Hepatocyte (in vitro differentiated cells): ENCODE results near the gene CMIP.

ENCODE experiments used
- CTCF ChIP-seq: fragments of 200-600 bp; sonication (generic); IDR thresholded peaks from 2 replicates; pipeline ENCODE4 v1.5.1; 2016; ENCODE audit warnings: antibody characterized with exemption, mild to moderate bottlenecking; ENCODE audit not compliant: poor library complexity
- EZH2 ChIP-seq: fragments of 200-600 bp; sonication (generic); IDR thresholded peaks from 2 replicates; pipeline ENCODE4 v1.6.1; 2016; ENCODE audit warnings: antibody characterized with exemption, mild to moderate bottlenecking, borderline replicate concordance
- EZH2phosphoT487 ChIP-seq: fragments of 200-600 bp; sonication (generic); IDR thresholded peaks from one replicate; pipeline ENCODE4 v1.6.1; 2018; ENCODE audit warnings: antibody characterized with exemption, mild to moderate bottlenecking, low read depth, moderate library complexity; ENCODE audit not compliant: unreplicated experiment, severe bottlenecking

GRCh38 chr16:81641395-81642106 is 196.9 kb downstream of the CMIP start:
- TF ChIP-seq CTCF = no peak
- TF ChIP-seq EZH2phosphoT487 = no peak
- TF ChIP-seq EZH2 = no peak
